DOHH2 (cell line): ENCODE data around the gene ARRB1.

ENCODE experiments used
- H3F3A ChIP-seq: fragments of 200-600 bp; sonication (generic), shearing (Covaris generic); 2 replicates; pipeline ENCODE4 v1.6.0; 2016; ENCODE audit warnings: antibody characterized with exemption, mild to moderate bottlenecking; ENCODE audit not compliant: control insufficient read depth, insufficient read depth
- H3K27ac ChIP-seq: fragments of 200-600 bp; sonication (generic); 2 replicates; pipeline ENCODE4 v1.5.1; 2014; ENCODE audit warnings: low read depth, mild to moderate bottlenecking, low read length, moderate library complexity
- H3K27me3 ChIP-seq: fragments of 200-600 bp; sonication (generic); 2 replicates; pipeline ENCODE4 v1.6.1; 2014; ENCODE audit warnings: mild to moderate bottlenecking, low read length, mixed read lengths; ENCODE audit not compliant: control insufficient read depth
- H3K36me3 ChIP-seq: fragments of 200-600 bp; sonication (generic); 2 replicates; pipeline ENCODE4 v1.6.1; 2014; ENCODE audit warnings: mild to moderate bottlenecking, low read length, moderate library complexity, mixed read lengths; ENCODE audit not compliant: control insufficient read depth
- H3K4me1 ChIP-seq: fragments of 200-600 bp; sonication (generic); 2 replicates; pipeline ENCODE4 v1.6.1; 2014; ENCODE audit warnings: mild to moderate bottlenecking, low read length, mixed read lengths; ENCODE audit not compliant: control insufficient read depth
- H3K4me2 ChIP-seq: fragments of 200-600 bp; sonication (generic); 2 replicates; pipeline ENCODE4 v1.6.0; 2014; ENCODE audit warnings: mild to moderate bottlenecking, low read length, moderate library complexity
- H3K4me3 ChIP-seq: fragments of 200-600 bp; sonication (generic); 2 replicates; pipeline ENCODE4 v1.5.1; 2014; ENCODE audit warnings: mild to moderate bottlenecking, low read length, mixed read lengths
- H3K79me2 ChIP-seq: fragments of 200-600 bp; sonication (generic); 2 replicates; pipeline ENCODE4 v1.6.1; 2014; ENCODE audit warnings: mild to moderate bottlenecking, low read length, mixed read lengths; ENCODE audit not compliant: control insufficient read depth
- H3K9me2 ChIP-seq: fragments of 200-600 bp; sonication (generic); replicated peaks from 2 replicates; pipeline ENCODE4 v1.6.1; 2014; ENCODE audit warnings: mild to moderate bottlenecking, low read length, mixed read lengths; ENCODE audit not compliant: control insufficient read depth
- H3K9me3 ChIP-seq: fragments of 200-600 bp; sonication (generic); 2 replicates; pipeline ENCODE4 v1.6.1; 2014; ENCODE audit warnings: antibody characterized with exemption, low read length, mixed read lengths; ENCODE audit not compliant: control insufficient read depth, insufficient read depth
- H4K20me1 ChIP-seq: fragments of 200-600 bp; sonication (generic); 2 replicates; pipeline ENCODE4 v1.6.0; 2014; ENCODE audit warnings: low read depth, mild to moderate bottlenecking, antibody characterized with exemption, low read length, moderate library complexity; ENCODE audit not compliant: control insufficient read depth, insufficient read depth
- EZH2phosphoT487 ChIP-seq: fragments of 200-600 bp; sonication (generic); IDR thresholded peaks from 2 replicates; pipeline ENCODE4 v1.6.1; 2017; ENCODE audit warnings: borderline replicate concordance, mild to moderate bottlenecking, antibody characterized with exemption, low read length, moderate library complexity, mixed read lengths
- TF ChIP-seq, protein P1 (sequence below): fragments of 200-600 bp; sonication (generic); IDR thresholded peaks from one replicate; pipeline ENCODE4 v1.5.1; 2014; ENCODE audit warnings: antibody characterized with exemption, mild to moderate bottlenecking, low read depth, low read length; ENCODE audit not compliant: poor library complexity, severe bottlenecking

ARRB1 gene

DNA sequence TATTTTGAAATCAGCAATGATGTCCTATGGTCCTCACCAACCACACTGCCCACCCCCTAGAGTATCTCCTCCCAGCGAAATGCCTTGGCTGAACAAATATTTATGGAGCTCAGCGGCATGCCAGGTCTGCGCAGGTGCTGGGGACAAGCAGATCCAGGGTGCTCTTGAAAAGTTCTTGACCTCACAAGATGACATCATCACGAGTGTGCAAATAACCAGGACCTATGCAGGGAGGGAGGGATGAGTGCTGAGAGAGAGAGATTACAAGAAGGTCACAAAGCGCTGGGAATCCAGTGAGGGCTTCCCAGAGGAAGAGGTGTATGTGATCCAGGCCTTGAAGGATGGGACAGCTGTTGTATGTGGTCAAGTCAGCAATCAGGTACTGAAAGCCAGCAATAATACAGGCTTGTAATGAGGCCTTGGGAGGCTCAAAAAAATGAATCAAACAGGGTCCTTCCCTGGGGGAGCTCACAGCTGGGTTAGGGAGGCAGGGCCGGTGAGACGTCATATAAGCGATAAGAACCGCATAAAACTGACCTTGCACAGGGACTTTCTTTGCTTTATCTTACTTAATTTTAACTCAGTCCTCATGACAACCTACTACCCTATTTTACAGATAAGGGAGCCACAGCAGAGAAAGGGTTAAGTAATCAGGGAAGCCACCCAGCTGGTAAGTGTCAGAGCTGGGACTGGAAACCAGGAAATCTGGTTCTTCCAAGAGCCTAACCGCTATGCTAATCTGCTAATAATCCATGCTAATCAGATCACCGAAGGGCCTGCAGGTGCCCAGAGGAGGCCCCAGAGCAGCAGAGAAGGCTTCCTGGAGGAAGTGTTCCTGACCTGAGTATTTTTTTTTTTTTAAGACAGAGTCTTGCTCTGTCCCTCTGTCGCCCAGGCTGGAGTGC is 8.2 kb downstream of the ARRB1 start:
- TF ChIP-seq, protein P1, sequence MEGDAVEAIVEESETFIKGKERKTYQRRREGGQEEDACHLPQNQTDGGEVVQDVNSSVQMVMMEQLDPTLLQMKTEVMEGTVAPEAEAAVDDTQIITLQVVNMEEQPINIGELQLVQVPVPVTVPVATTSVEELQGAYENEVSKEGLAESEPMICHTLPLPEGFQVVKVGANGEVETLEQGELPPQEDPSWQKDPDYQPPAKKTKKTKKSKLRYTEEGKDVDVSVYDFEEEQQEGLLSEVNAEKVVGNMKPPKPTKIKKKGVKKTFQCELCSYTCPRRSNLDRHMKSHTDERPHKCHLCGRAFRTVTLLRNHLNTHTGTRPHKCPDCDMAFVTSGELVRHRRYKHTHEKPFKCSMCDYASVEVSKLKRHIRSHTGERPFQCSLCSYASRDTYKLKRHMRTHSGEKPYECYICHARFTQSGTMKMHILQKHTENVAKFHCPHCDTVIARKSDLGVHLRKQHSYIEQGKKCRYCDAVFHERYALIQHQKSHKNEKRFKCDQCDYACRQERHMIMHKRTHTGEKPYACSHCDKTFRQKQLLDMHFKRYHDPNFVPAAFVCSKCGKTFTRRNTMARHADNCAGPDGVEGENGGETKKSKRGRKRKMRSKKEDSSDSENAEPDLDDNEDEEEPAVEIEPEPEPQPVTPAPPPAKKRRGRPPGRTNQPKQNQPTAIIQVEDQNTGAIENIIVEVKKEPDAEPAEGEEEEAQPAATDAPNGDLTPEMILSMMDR = no peak
- TF ChIP-seq EZH2phosphoT487 = no peak
- Histone ChIP-seq H3F3A (no peaks in the 10 kb centered on the region), H3K9me3 (no peaks in the 10 kb centered on the region), H3K27me3 (no peaks in the 10 kb centered on the region), H4K20me1 (no peaks in the 10 kb centered on the region), H3K27ac (no peak overlapping the region), H3K9me2 (no peaks in the 10 kb centered on the region), H3K79me2 (no peaks in the 10 kb centered on the region), H3K4me1 (peaks cover 13% of the 10 kb centered on the region), H3K4me3 (no peak overlapping the region), H3K36me3 (no peaks in the 10 kb centered on the region), H3K4me2 (no peak overlapping the region)

- no peaks in the 10 kb centered on the region for H4K20me1 ChIP-seq
Observed at GRCh38 chr11:75342231-75342918, 9.1 kb downstream of the ARRB1 start.

GRCh38 chr11:75341612-75342011 is 9.8 kb downstream of the ARRB1 start:
- Histone ChIP-seq H3K27ac (no peak overlapping the region), H3F3A (no peaks in the 10 kb centered on the region), H4K20me1 (no peaks in the 10 kb centered on the region), H3K4me1 (peaks cover 13% of the 10 kb centered on the region), H3K36me3 (no peaks in the 10 kb centered on the region), H3K27me3 (no peaks in the 10 kb centered on the region), H3K9me3 (no peaks in the 10 kb centered on the region), H3K4me3 (no peak overlapping the region), H3K79me2 (no peaks in the 10 kb centered on the region), H3K4me2 (no peak overlapping the region), H3K9me2 (no peaks in the 10 kb centered on the region)
- TF ChIP-seq EZH2phosphoT487 = no peak
- TF ChIP-seq, protein P1 = no peak

More at GRCh38 chr11:75342231-75342918, 9.1 kb downstream of the ARRB1 start:
- Histone ChIP-seq H3F3A (no peaks in the 10 kb centered on the region), H3K4me3 (no peak overlapping the region), H3K27me3 (no peaks in the 10 kb centered on the region), H3K79me2 (no peaks in the 10 kb centered on the region), H3K4me2 (no peak overlapping the region), H3K27ac (no peak overlapping the region), H3K4me1 (peaks cover 13% of the 10 kb centered on the region), H3K9me3 (no peaks in the 10 kb centered on the region), H3K9me2 (no peaks in the 10 kb centered on the region), H3K36me3 (no peaks in the 10 kb centered on the region)
- no peak for TF ChIP-seq EZH2phosphoT487
- TF ChIP-seq, protein P1 = no peak
